ENCODE data around the gene GNPTAB. TPM values are rescaled to one million over a fixed set of nuclear protein-coding genes. Genes with fewer than 3 reads are reported as not detected.

Gene GNPTAB
- total and polyA plus RNA-seq, 2 of the 8 experiments (the other 6 are each of a cell fraction or from before 2014, with no cell fraction given), result 21.5 to 51.3 TPM

- no peak for TF ChIP-seq CEBPB (IDR thresholded peaks at IDR 0.05; ENCODE audit: low read depth, low read length)
- no peak for TF ChIP-seq POLR2AphosphoS5 (IDR thresholded peaks at IDR 0.05; ENCODE audit: low read depth, low read length)
- TF ChIP-seq ATF2 (IDR thresholded peaks at IDR 0.05; ENCODE audit: low read length), result no peak
Measured at GRCh38 chr12:101719566-101719965, 111.2 kb downstream of the GNPTAB start (continued).
